ENCODE measurements around the gene PI16. TPM values are rescaled to one million over a fixed set of nuclear protein-coding genes. Genes with fewer than 3 reads are reported as not detected.

PI16 gene
- total and polyA plus RNA-seq, 2 donors from 2014 or later = 1.7 to 3.5 TPM

- Histone ChIP-seq H3K27ac (ENCODE audit: low read depth in 2 of 2, low read length in 2 of 2) (no peak overlapping the region), H3K9ac (ENCODE audit: low read length in 3 of 3) (no peak overlapping the region), H3K36me3 (ENCODE audit: control insufficient read depth in 2 of 3, insufficient read depth in 3 of 3, low read length in 3 of 3) (peaks cover 2 to 86% (median 84%) of the 10 kb centered on the region in 3 donors), H3K9me3 (ENCODE audit: control insufficient read depth in 2 of 3, insufficient read depth in 1 of 3, low read length in 3 of 3) (no peaks in the 10 kb centered on the region), H3K4me1 (ENCODE audit: control insufficient read depth in 2 of 3, insufficient read depth in 2 of 3, low read depth in 1 of 3, low read length in 3 of 3) (peaks cover 0 to 10% (median 3%) of the 10 kb centered on the region in 3 donors), H3K4me3 (ENCODE audit: low read length in 3 of 3) (no peak overlapping the region), H3K27me3 (ENCODE audit: control insufficient read depth, insufficient read depth, low read length) (no peaks in the 10 kb centered on the region)
- DNase-seq (no peak), FAIRE-seq (no peak)
- TF ChIP-seq, protein P1, sequence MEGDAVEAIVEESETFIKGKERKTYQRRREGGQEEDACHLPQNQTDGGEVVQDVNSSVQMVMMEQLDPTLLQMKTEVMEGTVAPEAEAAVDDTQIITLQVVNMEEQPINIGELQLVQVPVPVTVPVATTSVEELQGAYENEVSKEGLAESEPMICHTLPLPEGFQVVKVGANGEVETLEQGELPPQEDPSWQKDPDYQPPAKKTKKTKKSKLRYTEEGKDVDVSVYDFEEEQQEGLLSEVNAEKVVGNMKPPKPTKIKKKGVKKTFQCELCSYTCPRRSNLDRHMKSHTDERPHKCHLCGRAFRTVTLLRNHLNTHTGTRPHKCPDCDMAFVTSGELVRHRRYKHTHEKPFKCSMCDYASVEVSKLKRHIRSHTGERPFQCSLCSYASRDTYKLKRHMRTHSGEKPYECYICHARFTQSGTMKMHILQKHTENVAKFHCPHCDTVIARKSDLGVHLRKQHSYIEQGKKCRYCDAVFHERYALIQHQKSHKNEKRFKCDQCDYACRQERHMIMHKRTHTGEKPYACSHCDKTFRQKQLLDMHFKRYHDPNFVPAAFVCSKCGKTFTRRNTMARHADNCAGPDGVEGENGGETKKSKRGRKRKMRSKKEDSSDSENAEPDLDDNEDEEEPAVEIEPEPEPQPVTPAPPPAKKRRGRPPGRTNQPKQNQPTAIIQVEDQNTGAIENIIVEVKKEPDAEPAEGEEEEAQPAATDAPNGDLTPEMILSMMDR (IDR thresholded peaks at IDR 0.05; ENCODE audit: borderline replicate concordance, extremely low read depth, insufficient read depth) = no peak
- intact Hi-C loops (cut with DNase I) = no loop called here
Measured at GRCh38 chr6:36973647-36974046, 19.1 kb downstream of the PI16 start.

DNA sequence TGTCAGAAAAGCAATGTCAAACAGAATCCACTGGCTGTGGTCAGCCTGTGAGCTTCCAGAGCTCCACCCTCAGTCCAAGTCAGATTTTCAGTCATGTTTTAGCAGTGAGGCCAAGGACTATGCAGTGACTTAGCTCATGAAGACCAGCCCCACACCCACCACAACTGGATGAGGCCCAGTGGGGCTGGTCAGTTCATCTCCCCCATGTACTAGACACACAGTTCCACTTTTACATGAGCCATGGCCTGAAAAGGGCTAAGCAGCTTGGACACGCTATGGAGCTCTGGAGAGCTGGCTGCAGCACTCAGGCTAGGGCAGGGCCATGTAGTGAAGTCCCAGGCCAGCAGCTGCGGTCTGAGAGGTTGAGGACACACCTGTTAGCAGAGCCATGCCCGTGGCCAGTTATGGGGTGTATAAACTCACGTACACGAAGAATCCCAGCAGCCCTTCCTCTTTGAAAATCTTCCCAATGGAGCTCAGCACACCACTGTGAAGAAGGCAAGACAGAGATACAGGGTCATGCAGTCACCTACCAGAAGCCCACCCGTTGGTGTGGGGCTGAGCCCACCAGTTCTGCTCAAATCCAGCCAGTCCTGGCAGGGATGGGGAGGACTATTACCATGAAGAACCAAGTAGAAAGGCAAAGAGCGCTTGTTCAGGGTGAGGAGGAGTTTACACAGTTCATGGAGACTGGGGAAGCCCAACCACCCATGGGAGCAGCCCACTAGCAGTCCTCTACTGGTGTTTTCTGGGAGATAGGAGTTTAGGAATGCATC lies 20.9 kb downstream of the PI16 start:
- DNase-seq = no peak
- H3K27me3 ChIP-seq (ENCODE audit: control insufficient read depth, insufficient read depth, low read length) = no peaks in the 10 kb centered on the region
- peaks cover 2 to 72% (median 67%) of the 10 kb centered on the region in 3 donors for H3K36me3 ChIP-seq (ENCODE audit: control insufficient read depth in 2 of 3, insufficient read depth in 3 of 3, low read length in 3 of 3)
- TF ChIP-seq, protein P1 (IDR thresholded peaks at IDR 0.05; ENCODE audit: borderline replicate concordance, extremely low read depth, insufficient read depth) = no peak
- H3K9me3 ChIP-seq (ENCODE audit: control insufficient read depth in 2 of 3, insufficient read depth in 1 of 3, low read length in 3 of 3) = no peaks in the 10 kb centered on the region
- no peak for FAIRE-seq
- H3K4me1 ChIP-seq (ENCODE audit: control insufficient read depth in 2 of 3, insufficient read depth in 2 of 3, low read depth in 1 of 3, low read length in 3 of 3) = peaks cover 0 to 8% (median 0%) of the 10 kb centered on the region in 3 donors
- H3K9ac ChIP-seq (ENCODE audit: low read length in 3 of 3) = no peak overlapping the region
- intact Hi-C loops (cut with DNase I) = no loop called here
- no peak overlapping the region for H3K4me3 ChIP-seq (ENCODE audit: low read length in 3 of 3)
- H3K27ac ChIP-seq (ENCODE audit: low read depth in 2 of 2, low read length in 2 of 2) = no peak overlapping the region

DNA sequence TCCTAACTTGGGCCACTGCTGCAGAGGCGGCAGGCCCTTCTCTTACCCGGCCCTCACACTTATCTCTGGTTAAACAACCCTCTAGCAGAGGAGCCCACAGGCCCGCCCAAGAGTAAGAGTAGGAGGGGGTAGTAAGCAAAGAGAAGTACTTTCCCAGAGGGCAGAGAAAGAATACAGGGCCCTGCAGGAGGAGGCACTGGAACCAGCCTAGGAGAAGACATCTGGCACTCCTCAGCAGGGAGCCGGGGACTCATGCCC lies 21.4 kb downstream of the PI16 start:
- Histone ChIP-seq H3K9ac (ENCODE audit: low read length in 3 of 3) (no peak overlapping the region), H3K27ac (ENCODE audit: low read depth in 2 of 2, low read length in 2 of 2) (no peak overlapping the region), H3K4me1 (ENCODE audit: control insufficient read depth in 2 of 3, insufficient read depth in 2 of 3, low read depth in 1 of 3, low read length in 3 of 3) (peaks cover 0 to 11% (median 0%) of the 10 kb centered on the region in 3 donors), H3K36me3 (ENCODE audit: control insufficient read depth in 2 of 3, insufficient read depth in 3 of 3, low read length in 3 of 3) (peaks cover 2 to 67% (median 62%) of the 10 kb centered on the region in 3 donors), H3K9me3 (ENCODE audit: control insufficient read depth in 2 of 3, insufficient read depth in 1 of 3, low read length in 3 of 3) (no peaks in the 10 kb centered on the region), H3K4me3 (ENCODE audit: low read length in 3 of 3) (no peak overlapping the region), H3K27me3 (ENCODE audit: control insufficient read depth, insufficient read depth, low read length) (no peaks in the 10 kb centered on the region)
- intact Hi-C loops (cut with DNase I) = no loop called here
- DNase-seq = no peak
- TF ChIP-seq, protein P1 (IDR thresholded peaks at IDR 0.05; ENCODE audit: borderline replicate concordance, extremely low read depth, insufficient read depth) = no peak
- no peak for FAIRE-seq
